Measurements from ENCODE around the gene SEMA3G.

GRCh38 chr3:52405066-52405465, 39.8 kb downstream of the SEMA3G start:
- TF ChIP-seq, protein P1, sequence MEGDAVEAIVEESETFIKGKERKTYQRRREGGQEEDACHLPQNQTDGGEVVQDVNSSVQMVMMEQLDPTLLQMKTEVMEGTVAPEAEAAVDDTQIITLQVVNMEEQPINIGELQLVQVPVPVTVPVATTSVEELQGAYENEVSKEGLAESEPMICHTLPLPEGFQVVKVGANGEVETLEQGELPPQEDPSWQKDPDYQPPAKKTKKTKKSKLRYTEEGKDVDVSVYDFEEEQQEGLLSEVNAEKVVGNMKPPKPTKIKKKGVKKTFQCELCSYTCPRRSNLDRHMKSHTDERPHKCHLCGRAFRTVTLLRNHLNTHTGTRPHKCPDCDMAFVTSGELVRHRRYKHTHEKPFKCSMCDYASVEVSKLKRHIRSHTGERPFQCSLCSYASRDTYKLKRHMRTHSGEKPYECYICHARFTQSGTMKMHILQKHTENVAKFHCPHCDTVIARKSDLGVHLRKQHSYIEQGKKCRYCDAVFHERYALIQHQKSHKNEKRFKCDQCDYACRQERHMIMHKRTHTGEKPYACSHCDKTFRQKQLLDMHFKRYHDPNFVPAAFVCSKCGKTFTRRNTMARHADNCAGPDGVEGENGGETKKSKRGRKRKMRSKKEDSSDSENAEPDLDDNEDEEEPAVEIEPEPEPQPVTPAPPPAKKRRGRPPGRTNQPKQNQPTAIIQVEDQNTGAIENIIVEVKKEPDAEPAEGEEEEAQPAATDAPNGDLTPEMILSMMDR (IDR thresholded peaks at IDR 0.05): no peak
- TF ChIP-seq POLR2A (IDR thresholded peaks at IDR 0.05): no peak

Data from uterus (tissue), 2 donors.